Right hindlimb (tissue), 1 donor: ENCODE results near the gene ZNF641.
"Not testable (repeated sequence)": the region's sequence is repeated elsewhere in the genome, so short reads cannot be mapped to it uniquely, and the experiment has no call there.

Source experiments
- DNase-seq: peaks from one replicate; pipeline ENCODE4 v3.0.0-alpha.2; 2018

The ZNF641 gene

DNA sequence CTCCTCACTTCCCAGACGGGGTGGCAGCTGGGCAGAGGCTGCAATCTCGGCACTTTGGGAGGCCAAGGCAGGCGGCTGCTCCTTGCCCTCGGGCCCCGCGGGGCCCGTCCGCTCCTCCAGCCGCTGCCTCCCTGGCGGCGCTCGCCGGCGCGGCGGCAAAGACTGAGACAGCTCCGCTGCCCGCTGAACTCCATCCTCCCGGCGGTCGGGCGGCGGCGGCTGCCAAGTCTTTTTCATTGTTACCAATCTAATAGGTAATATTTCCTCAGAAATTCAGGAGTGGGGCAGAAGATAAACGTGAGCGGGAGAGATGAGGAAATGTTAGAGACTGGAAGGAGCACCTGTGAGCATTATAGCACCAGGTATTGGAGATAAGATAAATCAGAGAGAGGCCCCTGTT lies 17.0 kb downstream of the ZNF641 start:
- not testable (repeated sequence) for DNase-seq

DNA sequence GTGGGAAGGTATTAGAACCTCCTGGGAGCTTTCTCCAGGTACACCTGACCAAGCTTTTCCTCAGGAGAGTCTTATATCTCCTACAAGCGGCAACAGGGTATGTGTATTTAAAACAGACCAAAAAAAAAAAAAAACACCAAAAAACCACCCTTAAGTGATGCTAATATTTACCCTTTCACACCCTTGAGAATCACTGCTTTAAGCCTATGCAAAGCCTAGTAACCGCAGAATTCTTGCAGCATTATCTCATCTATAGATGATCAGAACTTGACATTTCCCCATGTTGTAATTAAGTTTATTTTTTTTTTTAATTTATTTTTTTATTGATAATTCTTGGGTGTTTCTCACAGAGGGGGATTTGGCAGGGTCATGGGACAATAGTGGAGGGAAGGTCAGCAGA lies 19.3 kb downstream of the ZNF641 start:
- no peak for DNase-seq

DNA sequence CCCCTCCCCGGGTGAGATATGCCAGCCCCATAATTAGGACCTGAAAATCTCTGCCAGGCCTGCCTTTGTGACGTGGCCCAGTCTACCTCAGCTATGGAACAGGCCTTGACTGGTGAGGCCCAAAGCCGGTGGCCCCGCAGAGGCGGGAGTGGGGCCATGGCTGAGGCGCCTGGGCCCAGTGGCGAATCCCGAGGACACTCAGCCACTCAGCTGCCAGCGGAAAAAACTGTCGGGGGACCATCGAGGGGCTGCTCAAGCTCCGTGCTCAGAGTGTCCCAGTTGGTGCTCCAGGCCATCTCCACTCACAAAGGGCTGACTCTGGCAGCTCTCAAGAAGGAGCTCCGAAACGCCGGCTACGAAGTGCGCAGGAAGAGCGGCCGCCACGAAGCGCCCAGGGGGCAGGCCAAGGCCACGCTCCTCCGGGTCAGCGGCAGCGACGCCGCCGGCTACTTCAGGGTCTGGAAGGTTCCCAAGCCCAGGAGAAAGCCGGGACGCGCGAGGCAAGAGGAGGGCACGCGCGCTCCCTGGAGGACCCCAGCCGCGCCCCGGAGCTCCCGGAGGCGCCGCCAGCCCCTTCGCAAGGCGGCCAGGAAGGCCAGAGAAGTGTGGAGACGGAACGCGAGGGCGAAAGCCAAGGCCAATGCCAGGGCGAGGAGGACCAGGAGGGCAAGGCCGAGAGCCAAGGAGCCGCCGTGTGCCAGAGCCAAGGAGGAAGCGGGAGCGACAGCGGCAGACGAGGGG lies 21.4 kb downstream of the ZNF641 start:
- DNase-seq: no peak

DNA sequence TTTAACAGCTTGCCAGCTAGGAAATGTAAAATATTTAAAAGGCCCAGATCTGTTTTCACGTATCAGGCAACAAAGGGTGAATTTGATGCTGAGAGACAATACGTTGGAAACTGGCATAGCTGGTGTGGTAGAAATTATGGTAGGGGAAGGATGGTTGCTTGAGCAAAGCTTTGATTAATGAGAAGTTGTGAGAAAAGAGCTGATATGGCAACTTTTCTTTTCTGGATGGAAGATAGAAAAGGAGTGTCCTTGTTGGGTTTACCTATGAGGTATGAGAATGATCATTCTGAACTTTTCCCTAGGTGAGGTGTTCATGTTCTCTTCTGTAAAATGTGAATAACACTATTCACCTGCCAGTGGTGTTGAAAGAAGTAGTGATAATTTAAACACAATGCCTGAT lies 34.2 kb downstream of the ZNF641 start:
- no peak for DNase-seq

DNA sequence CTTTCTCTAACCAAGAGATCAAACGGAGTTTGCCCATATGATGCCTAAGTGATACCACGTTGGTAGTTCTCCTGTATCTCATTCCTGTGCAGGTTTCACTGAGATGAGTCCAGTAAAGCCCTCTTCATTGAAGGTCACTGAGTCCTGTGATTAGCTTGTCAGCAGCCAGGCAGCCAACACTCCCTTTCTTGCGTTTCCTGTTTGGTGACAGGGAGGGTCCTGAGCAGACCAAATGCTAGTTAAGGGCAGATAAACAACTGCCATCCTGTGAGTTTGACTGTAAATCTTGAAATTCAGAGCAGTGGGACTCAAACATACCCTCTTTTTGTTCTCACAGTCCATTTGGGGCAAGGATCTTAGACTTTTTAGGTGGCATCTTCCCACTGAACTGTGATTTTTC lies 39.4 kb downstream of the ZNF641 start:
- no peak for DNase-seq

DNA sequence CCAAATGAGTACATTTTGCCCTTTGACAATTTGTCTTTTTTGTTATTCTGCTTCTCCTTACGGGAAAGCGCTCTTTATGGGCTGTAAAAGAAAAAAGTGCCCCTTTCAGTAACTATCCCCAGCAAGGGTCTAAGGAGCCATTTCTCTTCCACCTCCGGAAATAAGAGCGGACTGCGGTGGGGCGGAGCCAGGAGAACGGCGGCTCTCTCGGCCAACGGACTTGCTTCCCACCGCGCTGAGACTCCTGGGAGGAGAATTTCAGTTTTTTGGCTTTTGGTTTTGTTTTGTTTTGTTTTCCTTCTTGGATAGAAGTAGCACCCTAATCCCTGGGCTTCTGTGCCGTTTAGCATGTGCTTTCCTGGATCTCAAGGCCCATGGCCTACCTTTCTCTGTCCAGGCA lies 43.5 kb downstream of the ZNF641 start:
- DNase-seq: no peak

DNA sequence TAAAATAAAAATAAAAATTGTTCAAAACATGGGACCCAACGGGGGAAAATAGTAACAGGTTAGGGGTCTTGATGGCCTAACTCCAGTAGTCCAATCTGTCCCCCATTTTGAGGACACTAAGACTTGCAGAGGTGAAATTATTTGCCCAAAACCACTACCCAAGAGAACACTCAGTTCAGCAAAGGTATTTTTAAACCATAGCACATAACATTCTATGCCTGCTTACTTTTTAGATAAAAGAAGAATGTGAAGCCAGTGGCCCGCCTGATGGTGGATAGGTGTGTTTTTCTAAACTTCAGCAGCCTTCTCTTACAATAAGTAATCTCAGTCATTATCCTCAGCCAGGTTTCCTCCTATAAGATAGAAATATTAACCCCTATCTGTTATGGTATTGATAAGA lies 45.5 kb downstream of the ZNF641 start:
- DNase-seq: no peak

DNA sequence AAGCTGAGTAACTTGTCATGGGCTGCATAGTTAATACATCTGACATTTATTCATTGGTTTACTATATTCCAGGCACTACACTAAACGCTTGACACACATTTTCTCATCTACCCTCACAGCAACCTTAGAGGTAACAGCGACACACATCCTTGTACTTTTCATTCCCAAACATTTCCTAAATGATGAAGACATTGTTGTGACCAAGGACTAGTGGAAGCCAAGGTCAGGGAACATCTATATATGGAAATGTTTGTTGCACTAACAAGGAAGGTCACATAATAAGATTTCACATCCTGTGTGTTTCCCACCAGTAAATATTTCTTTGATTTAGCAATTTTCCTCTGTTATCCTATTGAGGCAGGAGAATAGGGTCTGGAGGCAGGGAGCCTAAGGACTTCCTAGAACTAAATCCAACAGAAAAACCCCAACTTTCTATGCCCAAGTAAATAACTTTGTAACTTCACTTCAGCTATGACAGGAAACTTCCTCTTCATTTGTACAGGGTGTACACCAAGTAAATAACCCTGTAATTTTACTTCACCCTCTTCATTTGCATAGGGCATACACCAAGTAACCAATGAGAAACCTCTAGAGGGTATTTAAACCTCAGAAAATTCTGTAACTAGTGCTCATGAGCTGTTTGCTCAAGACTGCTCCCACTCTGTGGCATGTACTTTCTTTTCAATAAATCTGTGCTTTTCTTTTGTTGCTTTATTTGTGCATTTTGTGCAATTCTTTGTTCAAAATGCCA lies 48.4 kb downstream of the ZNF641 start:
- DNase-seq: no peak

DNA sequence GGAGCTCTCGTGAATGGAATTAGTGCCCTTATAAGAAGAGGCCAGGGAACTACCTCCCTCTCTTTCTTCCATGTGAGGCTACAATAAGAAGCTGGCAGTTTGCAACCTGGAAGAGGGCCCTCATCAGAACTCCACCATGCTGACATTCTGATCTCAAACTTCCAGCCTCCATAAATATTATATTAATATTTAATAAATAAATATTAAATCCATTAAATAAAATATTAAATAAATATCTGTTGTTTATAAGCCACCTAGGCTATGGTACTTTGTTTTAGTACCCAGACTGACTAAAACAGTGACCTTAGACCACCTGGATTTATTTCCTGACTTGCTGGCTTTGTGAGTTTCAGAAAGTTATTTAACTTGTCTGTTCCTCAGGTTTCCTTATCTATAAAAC lies 49.9 kb downstream of the ZNF641 start:
- no peak for DNase-seq

DNA sequence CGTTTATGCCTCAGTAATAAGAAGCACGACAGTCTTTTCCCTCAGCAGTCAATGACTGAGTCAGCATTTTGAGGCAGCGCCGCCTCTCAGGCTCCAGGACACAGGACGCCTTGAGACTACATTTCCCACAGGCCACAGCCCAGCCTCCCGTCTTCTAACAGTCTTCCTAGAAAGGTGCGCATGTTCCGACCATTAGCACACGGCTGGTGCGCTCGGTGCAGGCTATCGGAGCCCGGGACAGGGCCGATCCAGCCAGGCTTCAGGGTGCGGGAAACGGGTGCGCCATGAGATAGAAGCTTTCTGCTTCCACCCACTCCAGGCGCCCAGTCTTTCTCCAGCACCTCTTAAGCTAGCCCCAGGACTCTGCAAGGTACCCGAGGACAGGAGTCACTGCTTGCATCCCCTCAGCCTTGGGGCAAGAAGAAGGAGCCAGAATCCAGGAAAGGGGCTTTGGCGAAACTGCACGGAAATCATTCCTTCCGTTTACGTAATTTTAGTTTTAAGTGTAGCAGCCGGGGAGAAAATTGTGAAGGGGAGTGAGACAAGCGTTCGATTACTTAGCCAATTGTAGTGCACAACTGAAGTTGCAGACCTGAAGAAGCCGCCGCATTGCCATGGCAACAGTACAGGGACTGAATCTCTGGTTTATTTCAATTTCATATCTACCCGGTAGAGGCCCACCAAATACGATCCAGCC lies 54.0 kb downstream of the ZNF641 start:
- DNase-seq: peak; percentile 78

DNA sequence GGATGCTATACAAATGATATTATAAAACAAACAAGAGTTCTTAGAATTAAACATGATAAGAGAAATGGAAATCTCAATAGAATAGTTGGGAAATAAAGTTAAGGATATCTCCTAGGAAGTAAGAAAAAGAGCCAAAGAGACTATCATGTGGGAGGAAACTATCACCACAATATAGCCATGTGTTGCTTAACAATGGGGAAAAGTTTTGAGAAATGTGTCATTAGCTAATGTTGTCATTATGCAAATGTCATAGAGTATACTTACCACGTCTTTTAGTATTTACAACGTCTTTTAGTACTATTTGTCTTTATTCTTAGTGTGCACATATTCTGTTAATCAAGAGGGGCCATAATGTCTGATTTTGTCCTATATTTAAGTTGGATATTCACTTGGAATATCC lies 58.7 kb downstream of the ZNF641 start:
- DNase-seq: no peak

DNA sequence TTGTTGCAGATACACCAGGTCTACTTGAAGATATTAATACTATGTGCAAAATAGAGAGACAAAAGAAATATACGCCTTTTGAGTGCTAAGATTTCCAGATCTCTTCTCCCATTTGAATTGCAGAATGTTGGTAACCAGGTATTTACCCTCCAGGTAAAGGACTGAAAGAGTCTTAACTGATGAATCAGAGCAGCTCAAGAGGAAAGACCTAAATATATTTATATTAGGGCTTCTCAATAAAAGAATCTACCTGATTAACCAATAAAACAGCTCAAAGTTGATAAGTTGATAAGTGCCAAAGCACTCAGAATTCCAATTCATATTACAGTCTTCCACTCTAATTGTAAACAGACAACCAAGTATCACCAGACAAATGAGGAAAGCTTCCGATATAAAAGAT lies 59.2 kb downstream of the ZNF641 start:
- DNase-seq: no peak

DNA sequence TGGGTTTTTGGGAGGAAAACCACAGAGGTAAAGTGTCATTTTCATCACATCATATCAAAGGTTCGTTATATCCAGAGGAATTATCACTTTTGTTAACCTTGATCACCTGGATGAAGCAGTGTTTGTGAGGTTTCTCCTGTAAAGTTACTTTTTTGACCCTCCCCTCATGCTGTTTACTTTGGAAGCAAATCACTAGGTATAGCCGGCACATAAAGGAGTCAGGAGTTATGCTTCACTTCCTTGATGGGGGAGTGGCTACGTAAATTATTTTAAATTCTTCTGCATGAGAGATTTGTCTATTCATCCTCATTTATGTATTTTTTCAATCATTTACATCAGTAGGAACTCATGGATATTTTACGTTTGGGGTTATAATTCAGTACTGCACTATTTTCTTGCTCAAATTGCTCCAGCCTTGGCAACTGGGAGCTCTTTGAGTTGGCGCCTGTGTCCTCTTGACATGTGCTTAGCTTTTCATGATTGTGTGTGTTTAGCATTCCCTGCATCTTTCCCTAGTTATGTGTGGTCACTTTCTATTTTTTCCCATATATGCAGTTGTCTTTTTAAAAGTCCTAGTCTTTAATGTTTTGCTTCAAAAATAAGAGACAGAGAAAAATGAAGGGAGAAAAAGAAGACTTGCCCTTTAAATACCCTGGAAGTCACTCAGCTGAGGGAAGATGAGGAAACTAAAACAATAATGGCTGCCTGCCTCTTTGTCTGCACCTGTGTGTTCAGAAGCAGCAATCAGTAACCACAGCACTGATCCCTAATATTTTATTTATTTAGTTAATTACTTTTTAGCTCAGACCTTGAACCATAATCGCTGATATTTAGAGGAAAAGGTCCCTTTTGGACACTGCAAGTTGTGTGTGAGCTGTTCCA lies 62.1 kb downstream of the ZNF641 start:
- no peak for DNase-seq
